GM21367 (cell line): ENCODE measurements around the gene SELENON.

Source experiments
- ATAC-seq: cut with Tn5 transposase; IDR thresholded peaks from one replicate; pipeline ENCODE4 v1.9.1; 2021; ENCODE audit not compliant: unreplicated experiment

Gene SELENON

DNA sequence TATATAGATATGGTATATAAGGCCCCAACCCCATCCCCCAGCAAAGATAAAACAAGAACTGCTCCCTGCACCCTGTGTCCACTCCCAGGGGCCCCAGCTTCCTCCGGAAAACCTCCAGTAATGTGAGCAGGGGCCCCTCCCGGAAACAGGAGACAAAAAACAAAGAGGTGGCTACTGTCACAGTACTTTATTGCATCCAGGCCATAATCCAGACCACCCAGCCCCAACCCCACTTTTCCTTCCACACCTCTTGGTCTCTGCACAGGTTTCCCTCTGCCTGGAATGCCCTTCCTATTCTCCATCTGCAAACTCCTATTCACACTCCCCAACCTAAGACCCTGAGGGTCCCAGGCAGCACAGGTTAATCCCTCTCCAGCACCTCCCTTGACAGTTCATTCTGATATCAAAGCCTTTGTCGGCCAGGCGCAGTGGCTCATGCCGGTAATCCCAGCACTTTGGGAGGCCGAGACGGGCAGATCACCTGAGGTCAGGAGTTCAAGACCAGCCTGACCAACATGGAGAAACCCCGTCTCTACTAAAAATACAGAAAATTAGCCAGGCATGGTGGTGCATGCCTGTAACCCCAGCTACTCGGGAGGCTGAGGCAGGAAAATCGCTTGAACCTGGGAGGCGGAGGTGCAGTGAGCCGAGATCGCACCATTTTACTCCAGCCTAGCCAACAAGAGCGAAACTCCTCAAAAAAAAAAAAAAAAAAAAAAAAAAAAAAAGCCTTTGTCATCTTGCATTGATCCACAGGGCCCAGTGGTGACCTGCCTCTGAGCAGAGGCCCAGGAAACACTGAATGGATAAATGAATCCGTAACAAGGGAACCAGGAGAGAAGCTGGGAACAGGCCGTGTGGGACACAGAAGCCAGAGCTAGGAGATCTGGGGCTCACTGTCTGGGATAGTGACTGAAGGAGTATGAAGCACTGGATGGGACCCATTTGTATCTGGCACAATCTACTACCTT is 61.6 kb downstream of the SELENON start:
- ATAC-seq: no peak

GRCh38 chr1:25862785-25863485 is 62.9 kb downstream of the SELENON start:
- ATAC-seq: no peak

GRCh38 chr1:25863486-25864262 is 63.7 kb downstream of the SELENON start:
- ATAC-seq: no peak

- ATAC-seq: no peak
Observed at GRCh38 chr1:25864434-25864833, 64.4 kb downstream of the SELENON start.

DNA sequence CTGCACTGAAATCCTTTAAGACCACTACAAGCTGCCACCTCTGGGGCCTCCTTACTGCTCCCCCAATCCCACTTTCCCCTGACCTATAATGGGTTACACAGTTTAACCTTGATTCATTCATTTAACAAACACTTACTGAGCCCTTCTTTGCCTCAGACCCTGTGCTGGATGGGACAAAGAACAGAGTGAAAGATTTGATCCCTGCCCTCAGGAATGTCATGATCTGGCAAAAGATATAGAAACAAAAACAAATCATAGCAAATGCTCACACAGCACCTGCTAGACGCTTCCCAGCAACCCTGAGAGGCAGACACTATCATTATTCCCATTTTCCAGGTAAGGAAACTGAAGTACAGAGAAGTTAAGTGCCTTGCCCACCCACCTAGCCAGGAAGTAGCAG is 66.3 kb downstream of the SELENON start:
- no peak for ATAC-seq

DNA sequence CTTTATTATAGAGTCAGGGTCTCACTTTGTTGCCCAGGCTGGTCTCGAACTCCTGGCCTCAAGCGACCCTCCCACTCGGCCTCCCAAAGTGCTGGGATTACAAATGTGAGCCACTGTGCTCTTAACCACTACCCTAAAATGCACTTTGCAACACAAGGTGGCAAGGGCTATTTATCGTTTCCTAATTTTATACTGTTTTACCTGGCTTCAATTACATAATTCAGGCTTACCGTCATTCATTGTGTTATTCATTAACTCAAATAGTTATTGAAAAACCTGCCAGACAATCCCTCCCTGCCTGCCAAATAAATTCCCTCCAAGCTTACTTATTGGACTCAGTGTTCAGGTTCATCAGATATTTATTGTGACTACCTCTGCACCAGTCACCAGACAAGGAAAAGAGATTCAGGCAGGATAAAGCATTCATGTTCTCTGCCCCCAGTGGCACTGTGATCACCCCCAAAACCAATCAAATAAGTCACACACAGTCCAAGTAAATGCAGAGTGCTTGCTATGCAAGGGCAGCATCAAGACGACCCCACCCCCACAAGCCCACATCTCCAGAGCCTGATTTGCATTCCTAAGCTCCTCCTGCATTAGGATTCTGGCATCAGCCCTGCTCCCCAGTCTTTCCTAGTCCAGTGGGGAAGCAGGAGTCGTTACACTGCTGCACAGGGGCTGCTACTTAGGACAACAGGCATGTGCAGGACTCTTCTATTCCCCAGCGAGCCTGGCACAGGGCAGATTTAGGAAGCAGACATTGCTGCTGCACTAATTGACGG is 67.4 kb downstream of the SELENON start:
- ATAC-seq: no peak
